HFF-Myc (cell line): ENCODE measurements around the gene GAK.

Source experiments
- DNase-seq: peaks from one replicate; pipeline ENCODE4 v3.0.0-alpha.2; 2011; ENCODE audit warnings: low read depth; ENCODE audit errors: extremely low read depth
- H3K4me3 ChIP-seq: replicated peaks from 2 replicates; pipeline ENCODE4 v1.5.1; 2011; ENCODE audit warnings: low read depth, mild to moderate bottlenecking, control low read depth, low read length
- TF ChIP-seq, protein P1 (sequence below): IDR thresholded peaks from 2 replicates; pipeline ENCODE4 v1.5.1; 2012; ENCODE audit warnings: mild to moderate bottlenecking, low read depth, low read length, control low read depth; ENCODE audit errors: missing control alignments

Gene GAK

DNA sequence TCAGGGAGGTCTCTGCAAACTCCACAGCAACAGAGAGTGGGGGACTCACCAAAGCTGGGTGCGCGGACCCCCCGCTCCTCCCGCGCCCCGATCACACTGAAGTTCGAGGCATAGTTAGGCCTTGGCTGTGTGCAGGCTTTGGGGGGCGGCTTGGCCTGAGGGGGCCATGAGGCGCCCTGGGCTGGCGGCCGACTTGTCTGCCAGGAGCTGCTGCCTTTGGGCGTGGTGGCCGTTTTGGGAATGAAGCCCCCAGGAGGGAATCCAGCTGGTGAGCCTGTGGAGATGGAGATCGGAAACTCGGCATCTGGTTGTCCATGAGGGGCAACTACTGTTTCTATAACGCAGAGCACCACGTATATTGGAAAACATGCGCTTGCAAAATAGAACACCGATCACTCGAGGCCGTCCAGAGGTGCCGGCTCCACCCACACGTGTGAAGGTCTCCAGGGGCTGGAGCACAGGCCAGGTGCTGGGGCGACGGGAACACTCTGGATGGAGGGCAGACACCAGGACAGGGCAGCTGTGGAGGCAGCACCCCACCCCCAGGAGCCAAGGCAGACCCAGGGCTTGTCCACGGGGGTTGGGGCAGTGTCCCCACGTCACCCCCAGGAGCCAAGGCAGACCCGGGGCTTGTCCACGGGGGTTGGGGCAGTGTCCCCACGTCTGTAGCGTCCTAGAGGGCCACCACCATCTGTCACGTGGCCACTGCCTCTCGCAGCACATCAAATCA lies 80.2 kb downstream of the GAK start:
- TF ChIP-seq, protein P1, sequence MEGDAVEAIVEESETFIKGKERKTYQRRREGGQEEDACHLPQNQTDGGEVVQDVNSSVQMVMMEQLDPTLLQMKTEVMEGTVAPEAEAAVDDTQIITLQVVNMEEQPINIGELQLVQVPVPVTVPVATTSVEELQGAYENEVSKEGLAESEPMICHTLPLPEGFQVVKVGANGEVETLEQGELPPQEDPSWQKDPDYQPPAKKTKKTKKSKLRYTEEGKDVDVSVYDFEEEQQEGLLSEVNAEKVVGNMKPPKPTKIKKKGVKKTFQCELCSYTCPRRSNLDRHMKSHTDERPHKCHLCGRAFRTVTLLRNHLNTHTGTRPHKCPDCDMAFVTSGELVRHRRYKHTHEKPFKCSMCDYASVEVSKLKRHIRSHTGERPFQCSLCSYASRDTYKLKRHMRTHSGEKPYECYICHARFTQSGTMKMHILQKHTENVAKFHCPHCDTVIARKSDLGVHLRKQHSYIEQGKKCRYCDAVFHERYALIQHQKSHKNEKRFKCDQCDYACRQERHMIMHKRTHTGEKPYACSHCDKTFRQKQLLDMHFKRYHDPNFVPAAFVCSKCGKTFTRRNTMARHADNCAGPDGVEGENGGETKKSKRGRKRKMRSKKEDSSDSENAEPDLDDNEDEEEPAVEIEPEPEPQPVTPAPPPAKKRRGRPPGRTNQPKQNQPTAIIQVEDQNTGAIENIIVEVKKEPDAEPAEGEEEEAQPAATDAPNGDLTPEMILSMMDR = no peak
- H3K4me3 ChIP-seq = no peak overlapping the region

DNA sequence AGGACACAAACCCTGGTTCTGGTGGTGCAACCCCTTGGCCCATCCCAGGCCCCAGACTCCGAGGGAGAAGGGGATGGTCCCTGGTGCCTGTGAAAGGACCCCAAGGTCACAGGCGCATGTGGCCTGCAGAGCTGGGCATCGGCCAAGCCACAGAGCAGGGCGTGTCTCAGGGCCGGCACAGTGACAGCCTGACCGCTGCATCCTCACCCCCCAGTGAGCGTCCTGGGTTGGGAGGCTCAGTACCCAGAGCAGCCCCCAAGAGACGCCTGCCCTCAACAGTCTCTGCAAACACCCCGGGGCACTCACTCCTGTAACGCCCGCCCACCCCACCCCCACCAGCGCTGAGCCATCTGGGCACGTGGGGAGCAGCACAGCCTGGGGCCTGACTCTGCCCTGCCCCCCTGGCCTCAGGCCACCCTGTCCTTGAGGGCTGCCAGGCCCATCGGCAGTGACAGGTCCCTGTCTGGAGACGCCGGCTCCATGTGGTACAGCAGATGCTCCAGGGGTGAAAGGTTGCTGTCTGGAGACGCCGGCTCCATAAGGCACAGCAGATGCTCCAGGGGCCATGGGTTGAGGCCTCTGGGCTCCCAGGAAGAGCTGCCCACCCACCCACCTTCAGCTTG lies 81.7 kb downstream of the GAK start:
- no peak overlapping the region for H3K4me3 ChIP-seq
- TF ChIP-seq, protein P1 = no peak
- no peak for DNase-seq

More for the DNA sequence above, 80.2 kb downstream of the GAK start:
- DNase-seq = no peak

DNA sequence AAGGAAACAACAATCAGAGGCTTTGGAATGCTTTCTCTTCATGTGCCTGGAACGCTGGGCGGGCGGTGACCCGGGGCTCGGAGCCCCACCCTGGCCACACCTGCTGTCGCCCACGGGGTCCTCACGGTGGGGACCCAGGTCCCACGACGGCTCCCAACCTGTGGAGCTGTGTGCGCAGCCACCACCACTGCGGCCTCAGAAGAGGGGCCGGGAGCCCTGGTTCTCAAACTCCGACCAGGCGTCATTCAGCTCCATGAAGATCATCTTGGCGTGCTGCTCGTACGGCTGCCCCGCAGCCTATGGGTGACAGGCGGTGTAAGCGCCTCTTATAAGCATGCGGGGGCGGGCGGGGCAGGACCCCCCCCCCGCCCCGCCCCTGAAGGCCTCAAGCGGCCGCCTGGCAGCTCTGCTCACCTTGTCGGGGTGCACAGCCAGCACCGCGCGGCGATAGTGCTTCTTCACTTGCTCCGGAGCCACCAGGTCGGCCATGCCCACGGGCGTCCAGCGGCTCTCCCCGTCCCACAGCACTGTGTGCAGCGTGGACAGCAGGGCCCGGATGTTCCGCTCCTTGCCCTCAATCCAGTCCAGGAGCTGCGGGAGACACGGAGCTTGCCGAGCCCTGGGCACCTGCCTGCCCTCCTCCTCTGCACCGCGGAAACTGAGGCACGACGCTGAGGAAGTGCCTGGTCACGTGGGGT lies 82.5 kb downstream of the GAK start:
- no peak for DNase-seq
- no peak overlapping the region for H3K4me3 ChIP-seq

DNA sequence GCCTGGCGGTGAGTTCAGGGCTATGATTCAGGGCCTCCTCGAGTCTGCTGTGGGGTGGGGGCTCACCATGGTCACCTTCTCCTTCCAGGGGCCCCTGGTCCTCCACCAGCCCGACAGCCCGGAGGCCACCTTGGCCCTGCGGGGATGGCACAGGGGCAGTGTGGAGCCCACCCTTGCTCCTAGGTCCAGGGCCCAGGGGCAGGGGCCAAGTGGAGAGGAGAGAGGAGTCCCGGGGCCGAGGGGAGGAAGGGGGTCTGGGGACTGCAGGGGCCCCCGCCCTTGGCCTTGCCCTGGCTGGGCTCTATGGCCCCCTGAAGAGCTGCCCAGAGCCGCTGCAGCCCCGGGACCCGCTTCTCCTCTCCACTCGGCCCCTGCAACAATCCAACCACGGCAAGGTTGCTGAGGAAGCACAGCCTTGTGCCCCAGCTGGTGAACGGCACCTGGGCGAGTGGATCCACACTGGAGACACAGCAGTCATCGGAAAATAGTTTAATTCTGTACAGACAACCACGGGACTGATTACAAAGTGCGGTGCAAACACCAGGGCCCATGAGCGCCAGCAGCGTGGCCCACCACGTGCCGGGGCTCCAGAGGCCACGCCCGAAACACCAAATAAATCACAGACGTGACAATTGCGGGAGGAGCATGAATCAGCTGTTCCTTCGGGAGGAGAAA lies 83.2 kb downstream of the GAK start:
- no peak for DNase-seq
- TF ChIP-seq, protein P1 = no peak
- H3K4me3 ChIP-seq = no peak overlapping the region

More for the DNA sequence above, 82.5 kb downstream of the GAK start:
- TF ChIP-seq, protein P1 = no peak

DNA sequence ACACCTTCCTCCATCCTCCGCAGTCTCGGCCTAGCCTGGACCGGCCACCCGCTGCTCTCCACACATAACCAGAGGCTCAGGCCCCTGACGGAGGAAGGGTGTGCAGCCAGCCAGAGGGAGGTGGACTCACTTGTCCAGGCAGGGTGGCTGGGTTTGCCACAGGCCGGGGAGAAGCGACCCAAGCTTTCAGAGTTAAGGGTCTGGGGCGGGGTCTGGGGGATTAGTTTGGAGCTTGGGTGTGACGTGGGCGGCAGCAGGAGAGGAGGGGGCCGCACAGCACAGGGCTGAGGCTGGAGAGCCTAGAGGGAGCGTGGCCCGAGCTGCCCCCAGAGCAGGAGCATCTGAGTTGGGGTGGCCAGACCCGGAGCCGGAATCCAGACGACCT lies 83.8 kb downstream of the GAK start:
- no peak for DNase-seq
- H3K4me3 ChIP-seq = no peak overlapping the region
- TF ChIP-seq, protein P1 = no peak

DNA sequence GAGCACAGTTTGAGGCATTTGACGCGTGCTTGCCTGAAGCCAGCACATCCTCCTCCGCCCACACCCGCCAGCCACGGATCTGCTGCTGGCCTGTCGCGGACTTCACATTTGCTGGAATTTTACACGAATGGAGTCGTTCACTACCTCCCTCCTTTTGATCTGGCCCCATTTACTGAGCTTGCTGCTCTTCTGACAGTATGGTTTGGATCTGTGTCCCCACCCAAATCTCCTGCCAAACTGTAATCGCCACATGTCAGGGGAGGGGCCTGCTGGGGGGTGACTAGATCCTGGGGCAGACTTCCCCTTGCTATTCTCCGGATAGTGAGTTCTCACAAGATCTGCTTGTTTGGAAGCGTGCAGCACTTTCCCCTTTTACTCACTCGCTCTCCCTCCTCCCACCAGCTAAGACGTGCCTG lies 86.3 kb downstream of the GAK start:
- TF ChIP-seq, protein P1 = no peak
- DNase-seq = no peak

More for the DNA sequence above, 86.3 kb downstream of the GAK start:
- no peak overlapping the region for H3K4me3 ChIP-seq
